ENCODE measurements around the gene OSBPL5.
A peak's percentile ranks its signal among the peaks of the same experiment; 100 is the strongest.
"Not testable (repeated sequence)": the region's sequence is repeated elsewhere in the genome, so short reads cannot be mapped to it uniquely, and the experiment has no call there.

Gene OSBPL5

GRCh38 chr11:3080104-3080503 lies 85.0 kb downstream of the OSBPL5 start:
- DNase-seq = no peak

DNA sequence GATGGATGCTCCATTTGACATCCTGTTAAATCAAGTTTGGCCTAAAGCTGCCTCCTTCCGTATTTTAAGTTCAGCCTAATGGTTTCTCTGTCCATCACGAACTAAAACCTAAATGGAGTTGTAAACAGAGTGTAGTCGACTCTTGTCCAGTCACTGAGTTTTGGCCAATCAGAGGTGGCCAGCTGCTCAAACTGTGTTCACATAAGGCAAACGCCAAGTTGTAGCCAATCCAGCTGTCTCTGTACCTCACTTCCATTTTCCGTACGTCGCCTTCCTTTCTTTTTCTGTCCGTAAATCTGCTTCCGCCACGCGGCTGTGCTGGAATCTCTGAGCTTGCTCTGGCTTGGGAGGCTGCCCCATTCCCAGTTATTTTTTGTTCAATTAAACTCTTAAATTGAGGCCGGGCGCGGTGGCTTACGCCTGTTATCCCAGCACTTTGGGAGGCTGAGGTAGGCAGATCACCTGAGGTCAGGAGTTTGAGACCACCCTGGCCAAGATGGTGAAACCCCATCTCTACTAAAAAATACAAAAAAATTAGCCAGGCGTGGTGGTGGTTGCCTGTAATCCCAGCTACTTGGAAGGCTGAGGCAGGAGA lies 87.2 kb downstream of the OSBPL5 start:
- DNase-seq = no peak

- no peak for DNase-seq
Observed at GRCh38 chr11:3077189-3077836, 87.8 kb downstream of the OSBPL5 start.

GRCh38 chr11:3074912-3075589 lies 90.1 kb downstream of the OSBPL5 start:
- DNase-seq = no peak

- DNase-seq = no peak
Observed at GRCh38 chr11:3073029-3073435, 92.1 kb downstream of the OSBPL5 start.

- DNase-seq = no peak
Observed at GRCh38 chr11:3069425-3069824, 95.7 kb downstream of the OSBPL5 start.

- DNase-seq = not testable (repeated sequence)
Observed at GRCh38 chr11:3066308-3066707, 98.8 kb downstream of the OSBPL5 start.

GRCh38 chr11:3064709-3065108 lies 100.4 kb downstream of the OSBPL5 start:
- DNase-seq = not testable (repeated sequence)

DNA sequence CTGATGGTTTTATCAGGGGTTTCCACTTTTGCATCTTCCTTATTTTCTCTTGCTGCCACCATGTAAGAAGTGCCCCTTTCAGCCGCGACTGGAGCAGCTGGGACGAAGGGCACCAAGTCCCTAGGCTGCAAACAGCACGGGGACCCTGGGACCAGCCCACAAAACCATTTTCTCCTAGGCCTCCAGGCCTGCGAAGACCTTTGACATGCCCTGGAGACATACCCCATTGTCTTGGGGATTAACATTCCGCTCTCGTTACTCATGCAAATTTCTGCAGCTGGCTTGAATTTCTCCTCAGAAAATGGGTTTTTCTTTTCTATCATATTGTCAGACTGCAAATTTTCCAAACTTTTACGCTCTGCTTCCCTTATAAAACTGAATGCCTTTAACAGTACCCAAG lies 101.2 kb downstream of the OSBPL5 start:
- DNase-seq = not testable (repeated sequence)

DNA sequence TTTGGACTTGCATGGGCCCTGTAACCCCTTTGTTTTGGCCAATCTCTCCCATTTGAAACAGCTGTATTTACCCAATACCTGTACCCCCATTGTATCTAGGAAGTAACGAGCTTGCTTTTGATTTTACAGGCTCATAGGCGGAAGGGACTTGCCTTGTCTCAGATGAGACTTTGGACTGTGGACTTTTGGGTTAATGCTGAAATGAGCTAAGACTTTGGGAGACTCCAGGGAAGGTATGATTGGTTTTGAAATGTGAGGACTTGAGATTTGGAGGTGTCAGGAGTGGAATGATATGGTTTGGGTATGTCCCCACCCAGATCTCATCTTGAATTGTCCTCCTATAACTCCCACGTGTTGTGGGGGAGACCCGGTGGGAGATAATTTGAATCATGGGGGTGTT lies 101.7 kb downstream of the OSBPL5 start:
- not testable (repeated sequence) for DNase-seq

- DNase-seq = no peak
Observed at GRCh38 chr11:3060436-3061025, 104.6 kb downstream of the OSBPL5 start.

- DNase-seq = no peak
Observed at GRCh38 chr11:3058753-3059664, 106.1 kb downstream of the OSBPL5 start.

- DNase-seq = peak; percentile 95
Observed at GRCh38 chr11:3057069-3057963, 107.8 kb downstream of the OSBPL5 start, which contains the start of gene CARS1. CARS1 (minus strand) TSS chr11:3057423; CDS start chr11:3057367, 56 bp downstream.

DNA sequence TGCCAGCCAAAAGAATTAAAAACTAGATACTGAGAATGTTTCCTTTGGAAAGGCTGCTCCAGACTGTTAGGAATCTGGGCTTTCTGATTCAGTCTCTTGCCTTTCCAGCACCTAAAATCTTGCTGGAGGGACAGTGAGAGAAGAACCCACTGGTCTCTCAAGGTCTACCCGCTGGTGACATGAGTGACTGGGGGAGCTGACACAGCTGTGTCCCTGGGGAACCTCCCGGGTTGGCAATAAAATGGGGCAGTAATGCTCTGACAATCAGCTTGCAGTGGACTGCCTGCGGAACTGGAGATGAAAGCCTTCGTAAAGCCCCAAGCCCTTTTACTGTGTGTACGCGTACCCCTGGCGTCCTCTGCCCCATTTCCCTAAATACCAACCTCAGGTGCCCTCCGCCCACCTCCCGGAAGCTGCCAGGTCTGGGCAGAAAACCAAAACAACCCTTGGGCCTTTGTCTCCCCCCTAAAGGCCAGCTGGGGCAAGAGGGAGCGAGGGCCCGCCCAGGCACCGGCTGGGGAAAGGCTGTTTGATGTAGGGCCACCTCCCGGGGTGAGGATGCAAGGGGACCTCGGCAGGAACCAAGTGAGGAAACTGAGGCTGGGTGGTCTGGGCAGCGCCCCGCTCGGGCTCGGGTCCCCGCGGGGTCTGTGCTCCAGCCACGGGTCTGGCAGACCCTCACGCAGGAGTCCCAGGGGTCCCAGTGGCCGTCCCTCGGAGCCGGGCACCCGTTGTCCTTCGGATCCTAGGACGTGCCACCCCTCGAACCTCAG lies 108.6 kb downstream of the OSBPL5 start:
- DNase-seq = peak; percentile 20

GRCh38 chr11:3055891-3056290 lies 109.2 kb downstream of the OSBPL5 start:
- no peak for DNase-seq

- no peak for DNase-seq
Observed at GRCh38 chr11:3052567-3052966, 112.5 kb downstream of the OSBPL5 start.

GRCh38 chr11:3052109-3052479 lies 113.0 kb downstream of the OSBPL5 start:
- DNase-seq = no peak

GRCh38 chr11:3051196-3052108 lies 113.7 kb downstream of the OSBPL5 start:
- no peak for DNase-seq

GRCh38 chr11:3050386-3051195 lies 114.5 kb downstream of the OSBPL5 start:
- no peak for DNase-seq
